ENCODE data around the gene OR52A5.

OR52A5 gene

GRCh38 chr11:5115339-5115738 lies 22.8 kb downstream of the OR52A5 start:
- no peak for DNase-seq (ENCODE audit: low read depth, low spot score)

GRCh38 chr11:5107285-5107684 lies 30.9 kb downstream of the OR52A5 start:
- no peak for DNase-seq (ENCODE audit: low read depth, low spot score)

GRCh38 chr11:5103066-5103465 lies 35.1 kb downstream of the OR52A5 start:
- DNase-seq (ENCODE audit: low read depth, low spot score), result no peak

- no peak for DNase-seq (ENCODE audit: low read depth, low spot score)
Measured at GRCh38 chr11:5102246-5102645, 35.9 kb downstream of the OR52A5 start.

GRCh38 chr11:5096011-5096410 lies 42.1 kb downstream of the OR52A5 start:
- no peak for DNase-seq (ENCODE audit: low read depth, low spot score)

- DNase-seq (ENCODE audit: low read depth, low spot score), result no peak
Measured at GRCh38 chr11:5092821-5093585, 45.2 kb downstream of the OR52A5 start.

- DNase-seq (ENCODE audit: low read depth, low spot score), result no peak
Measured at GRCh38 chr11:5090668-5091067, 47.5 kb downstream of the OR52A5 start.

- DNase-seq (ENCODE audit: low read depth, low spot score), result no peak
Measured at GRCh38 chr11:5088556-5088955, 49.6 kb downstream of the OR52A5 start.

- no peak for DNase-seq (ENCODE audit: low read depth, low spot score)
Measured at GRCh38 chr11:5083602-5084001, 54.6 kb downstream of the OR52A5 start.

GRCh38 chr11:5081405-5081804 lies 56.8 kb downstream of the OR52A5 start:
- no peak for DNase-seq (ENCODE audit: low read depth, low spot score)
